WTC11 (cell line): ENCODE results near the gene RABL3. TPM values are rescaled to one million over a fixed set of nuclear protein-coding genes. Genes with fewer than 3 reads are reported as not detected.

Experiments
- ATAC-seq: fragments of 200-7000 bp; cut with Tn5 transposase; 2 replicates; pipeline ENCODE4 v1.10.0; 2021; ENCODE audit warnings: mild to moderate bottlenecking, moderate library complexity
- CTCF ChIA-PET: fragments of 300-600 bp; sonication (Branson Sonifier 250); formaldehyde crosslinking; loops from one replicate; lab custom pipeline; 2021; ENCODE audit warnings: antibody characterized with exemption; lab: Charles Lee
- POLR2A ChIA-PET: fragments of 350-600 bp; sonication (Branson Sonifier 250); formaldehyde crosslinking; loops from one replicate; lab custom pipeline; 2021; ENCODE audit warnings: antibody characterized with exemption; lab: Charles Lee
- DNase-seq: peaks from one replicate; pipeline ENCODE4 v3.0.0; 2021; ENCODE audit warnings: low spot score
- H3K27ac Mint-ChIP-seq: 2 replicates; pipeline ENCODE4 v1.8.0; 2021; ENCODE audit warnings: mixed read lengths
- H3K27me3 Mint-ChIP-seq: 2 replicates; pipeline ENCODE4 v1.8.0; 2021; ENCODE audit warnings: low read depth, mild to moderate bottlenecking, moderate library complexity, mixed read lengths
- H3K36me3 Mint-ChIP-seq: 2 replicates; pipeline ENCODE4 v1.8.0; 2021; ENCODE audit warnings: mixed read lengths
- H3K4me1 Mint-ChIP-seq: 2 replicates; pipeline ENCODE4 v1.8.0; 2022; ENCODE audit warnings: mixed read lengths
- H3K4me3 Mint-ChIP-seq: 2 replicates; pipeline ENCODE4 v1.8.0; 2021; ENCODE audit warnings: mild to moderate bottlenecking, moderate library complexity, mixed read lengths
- H3K9me3 Mint-ChIP-seq: 2 replicates; pipeline ENCODE4 v1.8.0; 2021; ENCODE audit warnings: mixed read lengths
- AFF4 ChIP-seq: sonication (generic); formaldehyde crosslinking; IDR thresholded peaks from 2 replicates; pipeline ENCODE4 v1.8.1; 2023; ENCODE audit warnings: mild to moderate bottlenecking, missing genetic modification reagents, borderline replicate concordance
- ATF3 ChIP-seq: sonication (generic); formaldehyde crosslinking; conservative IDR thresholded peaks from 2 replicates; pipeline ENCODE4 v1.8.1; 2022; ENCODE audit warnings: mild to moderate bottlenecking, missing genetic modification reagents
- CBFB ChIP-seq: sonication (generic); formaldehyde crosslinking; IDR thresholded peaks from 2 replicates; pipeline ENCODE4 v1.8.1; 2022; ENCODE audit warnings: mild to moderate bottlenecking, low read depth, missing genetic modification reagents
- CREM ChIP-seq: sonication (generic); formaldehyde crosslinking; IDR thresholded peaks from 2 replicates; pipeline ENCODE4 v1.8.1; 2022; ENCODE audit warnings: mild to moderate bottlenecking, missing genetic modification reagents, moderate library complexity
- ERG ChIP-seq: fragments of 250-450 bp; sonication (Bioruptor Pico); IDR thresholded peaks from 2 replicates; pipeline ENCODE4 v1.8.0; 2021; ENCODE audit warnings: mild to moderate bottlenecking
- HMGXB4 ChIP-seq: sonication (generic); formaldehyde crosslinking; IDR thresholded peaks from 2 replicates; pipeline ENCODE4 v1.8.1; 2023; ENCODE audit warnings: mild to moderate bottlenecking, moderate library complexity, missing genetic modification reagents
- SMAD3 ChIP-seq: sonication (generic); formaldehyde crosslinking; IDR thresholded peaks from 2 replicates; pipeline ENCODE4 v1.8.0; 2022; ENCODE audit warnings: missing genetic modification reagents, mild to moderate bottlenecking, borderline replicate concordance
- TP53 ChIP-seq: sonication (generic); formaldehyde crosslinking; IDR thresholded peaks from 2 replicates; pipeline ENCODE4 v1.8.1; 2023; ENCODE audit warnings: mild to moderate bottlenecking, missing genetic modification reagents
- ZNF138 ChIP-seq: sonication (generic); formaldehyde crosslinking; conservative IDR thresholded peaks from 2 replicates; pipeline ENCODE4 v1.8.1; 2022; ENCODE audit warnings: mild to moderate bottlenecking, moderate library complexity, missing genetic modification reagents
- total RNA-seq: library from RNA; stranded (reverse); gene quantifications from 3 replicates; pipeline ENCODE4 v1.2.3, GENCODE V29; 2021

The RABL3 gene
- total RNA-seq, 1 experiment from 2014 or later, result 18.2 TPM

GRCh38 chr3:120749843-120750242 lies 7.5 kb upstream of the RABL3 start (continued):
- TF ChIP-seq CBFB (CRISPR knock-in tag) (no peak), CREM (CRISPR knock-in tag) (no peak), ERG (CRISPR knock-in tag) (no peak)

- peaks cover 43% of the 10 kb centered on the region for H3K4me1 Mint-ChIP-seq
- ATAC-seq (no peak), DNase-seq (no peak)
- H3K9me3 Mint-ChIP-seq, result peaks cover 10% of the 10 kb centered on the region
- H3K27me3 Mint-ChIP-seq, result no peaks in the 10 kb centered on the region
- H3K27ac Mint-ChIP-seq, result no peak overlapping the region
- POLR2A ChIA-PET, result no interaction called here
- H3K36me3 Mint-ChIP-seq, result peaks cover 29% of the 10 kb centered on the region
- H3K4me3 Mint-ChIP-seq, result no peak overlapping the region
- CTCF ChIA-PET, result no interaction called here
- no peak for TF ChIP-seq ZNF138 (CRISPR knock-in tag)
- TF ChIP-seq ATF3 (CRISPR knock-in tag), result no peak
These were observed 3.1 kb upstream of the RABL3 start for GRCh38 chr3:120745466-120745865.

- H3K36me3 Mint-ChIP-seq, result peaks cover 30% of the 10 kb centered on the region
- CTCF ChIA-PET, result interaction anchor here (1.7 kb wide), 1 partner anchor 183 kb away, joined by 5 read pairs; no protein-coding TSS in a partner anchor
- POLR2A ChIA-PET, result no interaction called here
These were observed 1.4 kb upstream of the RABL3 start for GRCh38 chr3:120743556-120744195.

More at GRCh38 chr3:120743556-120744195, 1.4 kb upstream of the RABL3 start:
- H3K27ac Mint-ChIP-seq, result peak overlapping the region; percentile 89
- peaks cover 13% of the 10 kb centered on the region for H3K9me3 Mint-ChIP-seq
- DNase-seq, result no peak
- no peak for ATAC-seq
- no peaks in the 10 kb centered on the region for H3K27me3 Mint-ChIP-seq
- TF ChIP-seq SMAD3 (0 out of 2 replicates have a peak, but pooled peaks have one; percentile 20), AFF4 (CRISPR knock-in tag) (no peak), HMGXB4 (CRISPR knock-in tag) (no peak), TP53 (CRISPR knock-in tag) (no peak)
- H3K4me3 Mint-ChIP-seq, result peak overlapping the region; percentile 83
- H3K4me1 Mint-ChIP-seq, result peaks cover 31% of the 10 kb centered on the region
